Osteoblast (primary cell): ENCODE data around the gene CD93. TPM values are rescaled to one million over a fixed set of nuclear protein-coding genes. Genes with fewer than 3 reads are reported as not detected.

Experiments used
- DNase-seq: peaks from one replicate; pipeline ENCODE4 v3.0.0; 2011; ENCODE audit warnings: low spot score, mixed read lengths; ENCODE audit not compliant: insufficient read length; ENCODE audit errors: missing footprints
- H2AFZ ChIP-seq: 2 replicates; pipeline ENCODE4 v1.6.0; 2011; ENCODE audit warnings: mild to moderate bottlenecking, low read length
- H3K27ac ChIP-seq: 2 replicates; pipeline ENCODE4 v1.5.1; 2011; ENCODE audit warnings: mild to moderate bottlenecking, low read depth, low read length, moderate library complexity
- H3K27me3 ChIP-seq: 2 replicates; pipeline ENCODE4 v1.6.0; 2012; ENCODE audit warnings: mild to moderate bottlenecking, control low read depth, inconsistent platforms, low read length, moderate library complexity; ENCODE audit not compliant: insufficient read depth
- H3K36me3 ChIP-seq: 2 replicates; pipeline ENCODE4 v1.5.1; 2011; ENCODE audit warnings: mild to moderate bottlenecking, low read length, control low read depth, moderate library complexity; ENCODE audit not compliant: insufficient read depth
- H3K4me1 ChIP-seq: 2 replicates; pipeline ENCODE4 v1.5.1; 2011; ENCODE audit warnings: mild to moderate bottlenecking, low read length, control low read depth, moderate library complexity; ENCODE audit not compliant: insufficient read depth
- H3K4me2 ChIP-seq: 2 replicates; pipeline ENCODE4 v1.6.0; 2011; ENCODE audit warnings: mild to moderate bottlenecking, low read length; ENCODE audit not compliant: insufficient read depth
- H3K4me3 ChIP-seq: fragments of 200-600 bp; sonication (generic); 3 replicates; pipeline ENCODE4 v1.5.1; 2012; ENCODE audit warnings: mild to moderate bottlenecking, low read length, inconsistent platforms; ENCODE audit not compliant: insufficient read depth
- H3K79me2 ChIP-seq: 2 replicates; pipeline ENCODE4 v1.6.0; 2012; ENCODE audit warnings: mild to moderate bottlenecking, low read length, control low read depth, inconsistent platforms; ENCODE audit not compliant: insufficient read depth
- H3K9me3 ChIP-seq: 2 replicates; pipeline ENCODE4 v1.5.1; 2011; ENCODE audit warnings: low read depth, low read length, control low read depth
- H4K20me1 ChIP-seq: 2 replicates; pipeline ENCODE4 v1.6.0; 2012; ENCODE audit warnings: mild to moderate bottlenecking, low read length, control low read depth; ENCODE audit not compliant: insufficient read depth
- total RNA-seq: library from RNA; depleted of rRNA; stranded (reverse); fragments of >200 nt; gene quantifications from 2 replicates; pipeline ENCODE4 v1.2.3, GENCODE V29; 2012
- TF ChIP-seq, protein P1 (sequence below): IDR thresholded peaks from 2 replicates; pipeline ENCODE4 v1.5.1; 2011; ENCODE audit warnings: mild to moderate bottlenecking, low read depth, low read length, moderate library complexity; ENCODE audit errors: extremely low read depth

The CD93 gene
- total RNA-seq, 1 donor: not detected

DNA sequence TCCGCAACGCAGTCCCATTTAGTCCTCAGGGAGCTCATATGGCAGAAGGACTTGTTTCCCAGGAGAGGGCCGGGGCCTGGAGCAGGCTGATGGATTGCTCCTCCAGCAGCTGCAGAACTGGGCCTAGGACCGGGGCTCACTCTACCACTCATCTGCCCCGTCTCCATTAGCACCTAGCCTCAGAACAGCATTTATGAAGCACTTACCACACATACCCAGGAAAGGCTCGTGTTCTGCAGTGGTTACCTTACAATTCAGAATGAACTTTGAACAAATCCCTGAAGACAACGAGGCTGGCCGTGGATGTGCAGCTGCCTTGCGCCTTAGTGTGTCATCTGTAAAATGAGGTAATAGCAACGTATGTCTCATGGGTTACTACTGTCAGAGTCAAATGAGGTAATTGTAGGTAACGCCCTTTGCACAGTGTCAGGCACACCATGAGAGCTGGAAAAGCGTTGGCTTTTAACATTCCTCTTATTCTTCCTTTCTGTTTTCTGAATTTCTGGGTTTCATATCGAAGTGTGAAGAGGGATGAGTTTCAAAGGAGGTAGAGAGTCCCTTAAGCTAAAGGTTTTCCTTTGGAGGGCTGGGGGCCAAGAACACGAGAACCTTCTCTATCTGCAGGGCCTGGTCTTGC, 46.3 kb upstream of the CD93 start:
- Histone ChIP-seq H3K27ac (no peak overlapping the region), H2AFZ (no peak overlapping the region), H4K20me1 (no peaks in the 10 kb centered on the region), H3K36me3 (no peaks in the 10 kb centered on the region), H3K79me2 (no peaks in the 10 kb centered on the region), H3K4me3 (no peak overlapping the region), H3K4me2 (no peak overlapping the region), H3K4me1 (no peaks in the 10 kb centered on the region), H3K9me3 (no peaks in the 10 kb centered on the region), H3K27me3 (no peaks in the 10 kb centered on the region)
- no peak for DNase-seq
- TF ChIP-seq, protein P1, sequence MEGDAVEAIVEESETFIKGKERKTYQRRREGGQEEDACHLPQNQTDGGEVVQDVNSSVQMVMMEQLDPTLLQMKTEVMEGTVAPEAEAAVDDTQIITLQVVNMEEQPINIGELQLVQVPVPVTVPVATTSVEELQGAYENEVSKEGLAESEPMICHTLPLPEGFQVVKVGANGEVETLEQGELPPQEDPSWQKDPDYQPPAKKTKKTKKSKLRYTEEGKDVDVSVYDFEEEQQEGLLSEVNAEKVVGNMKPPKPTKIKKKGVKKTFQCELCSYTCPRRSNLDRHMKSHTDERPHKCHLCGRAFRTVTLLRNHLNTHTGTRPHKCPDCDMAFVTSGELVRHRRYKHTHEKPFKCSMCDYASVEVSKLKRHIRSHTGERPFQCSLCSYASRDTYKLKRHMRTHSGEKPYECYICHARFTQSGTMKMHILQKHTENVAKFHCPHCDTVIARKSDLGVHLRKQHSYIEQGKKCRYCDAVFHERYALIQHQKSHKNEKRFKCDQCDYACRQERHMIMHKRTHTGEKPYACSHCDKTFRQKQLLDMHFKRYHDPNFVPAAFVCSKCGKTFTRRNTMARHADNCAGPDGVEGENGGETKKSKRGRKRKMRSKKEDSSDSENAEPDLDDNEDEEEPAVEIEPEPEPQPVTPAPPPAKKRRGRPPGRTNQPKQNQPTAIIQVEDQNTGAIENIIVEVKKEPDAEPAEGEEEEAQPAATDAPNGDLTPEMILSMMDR: no peak

DNA sequence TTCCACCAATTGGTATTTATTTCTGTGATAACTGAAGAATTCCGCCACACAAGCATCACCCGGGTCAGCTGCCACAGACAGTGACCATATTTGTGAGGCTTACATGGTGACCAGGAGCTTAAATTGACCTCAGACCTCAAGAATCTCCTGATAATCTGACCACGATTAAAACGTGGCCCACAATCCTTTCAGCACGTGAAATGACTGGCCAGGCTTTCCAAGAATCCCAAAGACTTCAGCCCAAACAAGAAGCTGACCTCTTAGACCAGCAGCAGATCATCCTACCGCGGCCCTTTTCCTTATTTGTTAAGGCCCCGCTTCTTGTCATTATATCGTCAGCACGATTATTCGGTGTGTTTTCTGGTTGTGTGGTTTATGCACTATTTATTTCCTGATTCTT, 45.6 kb upstream of the CD93 start:
- H3K4me2 ChIP-seq: no peak overlapping the region
- no peaks in the 10 kb centered on the region for H3K27me3 ChIP-seq
- no peak overlapping the region for H3K27ac ChIP-seq
- TF ChIP-seq, protein P1: no peak
- no peak overlapping the region for H2AFZ ChIP-seq
- no peaks in the 10 kb centered on the region for H3K4me1 ChIP-seq
- H3K9me3 ChIP-seq: no peaks in the 10 kb centered on the region
- no peaks in the 10 kb centered on the region for H4K20me1 ChIP-seq
- peak; percentile 80 for DNase-seq
- no peak overlapping the region for H3K4me3 ChIP-seq
- H3K36me3 ChIP-seq: no peaks in the 10 kb centered on the region
- no peaks in the 10 kb centered on the region for H3K79me2 ChIP-seq

DNA sequence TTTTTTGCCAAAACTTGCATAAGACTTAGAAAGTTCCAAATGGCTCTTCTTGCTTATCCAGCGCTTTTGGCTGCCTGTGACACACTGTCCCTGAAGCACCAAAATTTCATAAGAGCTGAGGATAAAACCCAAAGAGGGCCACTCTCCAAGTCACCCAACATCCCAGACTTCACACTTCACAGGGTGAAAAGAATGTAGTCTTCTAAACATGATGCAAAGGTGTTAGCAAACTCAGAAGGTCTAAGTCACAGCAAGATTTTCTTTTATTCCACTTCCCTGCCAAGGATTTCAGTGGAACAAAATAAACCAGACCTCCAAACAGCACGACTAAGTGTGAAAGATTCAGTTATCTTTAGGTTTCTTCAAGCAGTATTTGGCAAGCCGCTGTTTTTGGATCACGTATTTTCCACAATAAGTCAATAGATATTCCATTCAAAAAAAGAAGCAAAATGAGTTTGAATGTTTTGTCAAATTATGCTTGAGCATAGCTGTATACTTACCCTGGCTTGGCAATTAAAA, 44.6 kb upstream of the CD93 start:
- TF ChIP-seq, protein P1: no peak
- DNase-seq: peak; percentile 66
- Histone ChIP-seq H3K36me3 (no peaks in the 10 kb centered on the region), H2AFZ (no peak overlapping the region), H3K27ac (no peak overlapping the region), H3K27me3 (no peaks in the 10 kb centered on the region), H3K4me1 (no peaks in the 10 kb centered on the region), H3K4me2 (no peak overlapping the region), H3K9me3 (no peaks in the 10 kb centered on the region), H4K20me1 (no peaks in the 10 kb centered on the region), H3K4me3 (no peak overlapping the region), H3K79me2 (no peaks in the 10 kb centered on the region)

DNA sequence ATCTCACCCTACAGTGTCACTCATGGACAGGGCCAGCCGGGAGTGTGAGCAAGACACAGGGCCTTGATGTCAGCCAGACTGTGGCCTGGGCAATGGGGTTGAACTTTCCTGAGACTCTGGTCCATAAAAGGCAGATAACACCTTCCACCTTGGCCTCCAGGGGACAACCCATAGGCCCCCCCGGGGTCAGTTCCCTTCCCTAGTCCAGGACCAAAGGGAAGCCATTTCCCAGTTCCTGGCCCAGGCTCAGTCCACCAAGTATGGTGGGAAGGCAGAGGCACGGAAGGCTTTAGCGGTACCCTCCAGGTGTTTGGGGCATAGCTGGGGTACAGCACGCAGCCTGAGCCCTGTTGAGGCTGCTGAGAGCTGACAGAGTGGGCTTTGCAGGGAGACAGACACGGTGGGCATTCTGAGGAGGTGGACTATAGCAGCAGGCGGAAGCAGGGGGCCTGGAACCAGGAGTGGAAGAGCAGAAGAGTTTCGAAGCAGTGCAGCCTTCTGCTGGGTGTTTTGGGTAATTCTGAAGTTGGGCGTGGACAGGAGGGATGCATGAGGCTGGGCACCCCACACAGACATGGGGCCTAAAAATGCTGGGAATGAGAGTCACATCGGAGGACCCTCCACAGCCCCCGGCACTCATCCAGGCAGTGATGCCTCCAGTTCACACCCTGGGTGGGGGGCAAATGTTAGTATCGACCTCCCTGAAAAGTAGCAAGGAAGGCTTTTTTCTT, 43.9 kb upstream of the CD93 start:
- Histone ChIP-seq H3K36me3 (no peaks in the 10 kb centered on the region), H3K27me3 (no peaks in the 10 kb centered on the region), H3K79me2 (no peaks in the 10 kb centered on the region), H3K9me3 (no peaks in the 10 kb centered on the region), H3K4me2 (no peak overlapping the region), H3K4me1 (peaks cover 5% of the 10 kb centered on the region), H3K4me3 (no peak overlapping the region), H4K20me1 (no peaks in the 10 kb centered on the region), H3K27ac (no peak overlapping the region), H2AFZ (no peak overlapping the region)
- DNase-seq: no peak
- TF ChIP-seq, protein P1: no peak
